GM12878 (cell line): ENCODE data around the gene ZNF341. TPM values are rescaled to one million over a fixed set of nuclear protein-coding genes. Genes with fewer than 3 reads are reported as not detected.

Source experiments
- ATAC-seq: fragments of 200-7000 bp; cut with Tn5 transposase; 3 replicates; pipeline ENCODE4 v1.9.1; 2020; ENCODE audit warnings: mild to moderate bottlenecking, moderate library complexity
- BruUV-seq: library from RNA; stranded (reverse); fragments of 400-500 nt; replicated peaks from 2 replicates; lab custom pipeline; 2021; lab: Mats Ljungman, UMichigan
- CTCF ChIA-PET: fragments of 300-600 bp; sonication (Branson Sonifier 250); formaldehyde crosslinking; extraction: SDS; loops from one replicate; lab custom pipeline; 2021; ENCODE audit warnings: inconsistent platforms; lab: Yijun Ruan, JAX
- POLR2A ChIA-PET: fragments of 350-600 bp; formaldehyde crosslinking; extraction: SDS; loops from one replicate; lab custom pipeline; 2021; ENCODE audit warnings: inconsistent platforms; lab: Charles Lee
- RAD21 ChIA-PET: fragments of 300-600 bp; sonication (Branson Sonifier 250); formaldehyde crosslinking; loops from one replicate; lab custom pipeline; 2023; ENCODE audit warnings: antibody characterized with exemption; ENCODE audit not compliant: unreplicated experiment; lab: Charles Lee
- SMC1A ChIA-PET: fragments of 300-600 bp; sonication (Branson Sonifier 250); formaldehyde crosslinking; loops from one replicate; lab custom pipeline; 2023; ENCODE audit not compliant: unreplicated experiment, uncharacterized antibody; lab: Charles Lee
- DNase-seq: peaks from one replicate; pipeline ENCODE4 v3.0.0-alpha.2; 2011; ENCODE audit warnings: low read depth, low spot score
- FAIRE-seq: peaks from 3 replicates; lab custom pipeline; 2011; peaks lifted over from hg19 to GRCh38; lab: Jason Lieb, UNC
- H2AFZ ChIP-seq: 2 replicates; pipeline ENCODE4 v1.6.0; 2011; ENCODE audit warnings: low read depth, low read length, control low read depth; ENCODE audit not compliant: control insufficient read depth
- H3K27ac ChIP-seq: 2 replicates; pipeline ENCODE4 v1.5.1; 2011; ENCODE audit warnings: control low read depth; ENCODE audit not compliant: control insufficient read depth, insufficient read depth
- H3K27me3 ChIP-seq, 2 experiments: replicated peaks in 1 of 2; 2 replicates each; pipeline versions ENCODE4 v1.6.0 to v1.6.1; 2011; ENCODE audit warnings: low read length in 1 of 2; ENCODE audit not compliant: control insufficient read depth in 2 of 2, insufficient read depth in 2 of 2
- H3K36me3 ChIP-seq, 2 experiments: 2 replicates each; pipeline ENCODE4 v1.5.1; 2011; ENCODE audit warnings: low read length in 1 of 2; ENCODE audit not compliant: control insufficient read depth in 2 of 2, insufficient read depth in 2 of 2
- H3K4me1 ChIP-seq: 2 replicates; pipeline ENCODE4 v1.6.1; 2011; ENCODE audit warnings: mild to moderate bottlenecking, low read length, moderate library complexity, mixed read lengths; ENCODE audit not compliant: control insufficient read depth, insufficient read depth
- H3K4me2 ChIP-seq: 2 replicates; pipeline ENCODE4 v1.6.0; 2011; ENCODE audit warnings: control low read depth; ENCODE audit not compliant: control insufficient read depth, insufficient read depth
- H3K4me3 ChIP-seq: fragments of 200-600 bp; sonication (generic); 2 replicates; pipeline ENCODE4 v1.5.1; 2016
- H3K79me2 ChIP-seq: 2 replicates; pipeline ENCODE4 v1.6.0; 2011; ENCODE audit warnings: low read length; ENCODE audit not compliant: control insufficient read depth, insufficient read depth
- H3K9ac ChIP-seq: 2 replicates; pipeline ENCODE4 v1.8.0; 2011; ENCODE audit warnings: low read length, control low read depth, mixed read lengths; ENCODE audit not compliant: control insufficient read depth, insufficient read depth
- H3K9me3 ChIP-seq: replicated peaks from 3 replicates; pipeline ENCODE4 v1.5.1; 2011; ENCODE audit warnings: mild to moderate bottlenecking, low read length; ENCODE audit not compliant: control insufficient read depth, insufficient read depth
- H4K20me1 ChIP-seq: 2 replicates; pipeline ENCODE4 v1.6.0; 2011; ENCODE audit not compliant: control insufficient read depth, insufficient read depth
- BHLHE40 ChIP-seq, 2 experiments: fragments of 450-650 bp in 1 of 2; IDR thresholded peaks; 2 replicates each; pipeline ENCODE4 v1.6.1; 2011 to 2017; ENCODE audit warnings: low read depth in 2 of 2, borderline replicate concordance in 1 of 2, improper control_type of control experiment in 1 of 2, low read length in 1 of 2, mild to moderate bottlenecking in 1 of 2
- JUND ChIP-seq: IDR thresholded peaks from 2 replicates; pipeline ENCODE4 v1.6.1; 2012; ENCODE audit warnings: low read depth, mild to moderate bottlenecking, low read length, improper control_type of control experiment, moderate library complexity
- MLLT1 ChIP-seq: fragments of 450-650 bp; IDR thresholded peaks from 2 replicates; pipeline ENCODE4 v1.6.1; 2016; ENCODE audit warnings: mild to moderate bottlenecking
- MYC ChIP-seq: IDR thresholded peaks from 2 replicates; pipeline ENCODE4 v1.6.1; 2011; ENCODE audit warnings: mild to moderate bottlenecking, low read length, moderate library complexity, inconsistent platforms; ENCODE audit not compliant: insufficient read depth, insufficient replicate concordance, insufficient read length, severe bottlenecking
- WGBS: methylation state at CpG from one replicate; pipeline ENCODE4 v1.1.6; 2016; ENCODE audit warnings: low lambda C conversion rate; ENCODE audit not compliant: insufficient replicate concordance, insufficient coverage; ENCODE audit errors: missing lambda C conversion rate; 5-methylcytosine and 5-hydroxymethylcytosine counted together
- in situ Hi-C: fragments of 300-500 bp; cut with MboI; formaldehyde crosslinking; loops from 9 replicates; pipeline ENCODE4 v1.14.3; 2018; ENCODE audit warnings: mixed read lengths
- intact Hi-C: fragments of 100-400 bp; cut with micrococcal nuclease; formaldehyde crosslinking; loops from one replicate; pipeline ENCODE4 v1.14.2; 2022; ENCODE audit not compliant: unreplicated experiment
- polyA plus RNA-seq, 11 experiments: library from polyadenylated mRNA; depleted of rRNA in 4 of 11; unstranded in 6 of 11; stranded (reverse) in 5 of 11; fragments of >200 nt; fragmentation: Nextera tagmentation in 4 of 11; fragmentation: Illumina TruSeq in 1 of 11; extraction: Ambion mirVana in 4 of 11; extraction: Trizol in 1 of 11; gene quantifications; 1 replicate in 1 of 11; 2 replicates in 10 of 11; pipeline versions ENCODE4 v1.2.1 to v1.2.3, GENCODE V29; 2011 to 2016; ENCODE audit warnings: inconsistent platforms in 2 of 11, missing spikeins in 2 of 11, low read depth in 1 of 11
- total RNA-seq, 4 experiments: library from RNA; depleted of rRNA in 3 of 4; stranded (reverse); fragments of >200 nt in 3 of 4; fragmentation: Illumina TruSeq in 1 of 4; extraction: Trizol in 1 of 4; gene quantifications; 2 replicates each; pipeline versions ENCODE4 v1.2.1 to v1.2.3, GENCODE V29; 2013 to 2021

The ZNF341 gene
- total and polyA plus RNA-seq, 10 of the 15 experiments (the other 5 are each of a cell fraction or from before 2014, with no cell fraction given): 0.18 to 5.0 (median 2.6) TPM

DNA sequence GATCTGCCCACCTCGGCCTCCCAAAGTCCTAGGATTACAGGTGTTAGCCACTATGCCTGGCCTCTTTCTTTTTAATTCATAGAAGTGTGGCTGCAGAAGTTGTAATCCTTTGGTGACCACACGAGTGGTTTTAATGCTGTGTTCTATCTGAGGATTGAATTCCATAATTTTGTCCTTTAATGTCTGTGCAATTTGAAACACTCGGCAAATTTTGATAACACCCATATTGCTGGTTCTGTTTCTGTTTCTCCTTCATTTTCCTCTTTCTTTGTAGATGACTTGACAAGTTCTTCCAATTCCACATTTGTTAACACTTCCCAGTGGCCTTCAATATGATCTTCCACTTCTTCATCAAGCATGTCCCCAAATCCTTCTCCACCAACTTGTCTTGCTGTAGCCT is 76.6 kb downstream of the ZNF341 start (continued):
- TF ChIP-seq BHLHE40 (IDR thresholded peaks at IDR 0.05; ENCODE audit: borderline replicate concordance in 1 of 2, low read depth in 2 of 2, low read length in 1 of 2) (no peak), MYC (no peak), JUND (no peak)

GRCh38 chr20:33810259-33810658 is 78.5 kb downstream of the ZNF341 start:
- FAIRE-seq (no peak), ATAC-seq (no peak), DNase-seq (no peak)
- RAD21 ChIA-PET: interaction anchor here (1.0 to 2.7 kb wide), 4 partner anchors 16 to 303 kb away, joined by 3 to 10 read pairs (median 4); partner anchors contain the start of gene PXMP4
- CTCF ChIA-PET: interaction anchor here (0.8 to 3.2 kb wide), 5 partner anchors 11 to 299 kb away, joined by 3 to 19 read pairs (median 3); no protein-coding TSS in a partner anchor
- no peak overlapping the region for H3K4me3 ChIP-seq
- SMC1A ChIA-PET: interaction anchor here (0.6 to 6.3 kb wide), 6 partner anchors 8 to 278 kb away, joined by 3 to 26 read pairs (median 4); no protein-coding TSS in a partner anchor
- H3K36me3 ChIP-seq: no peaks in the 10 kb centered on the region
- H2AFZ ChIP-seq: no peak overlapping the region
- no peaks in the 10 kb centered on the region; the same call in 1 of the 2 replicates for H4K20me1 ChIP-seq
- no TSS peak for BruUV-seq
- H3K27me3 ChIP-seq: no peaks in the 10 kb centered on the region
- no peak overlapping the region for H3K9ac ChIP-seq
- WGBS: 22% methylated on average over 5 of the region's 5 CpGs
- no peaks in the 10 kb centered on the region for H3K9me3 ChIP-seq
- H3K4me2 ChIP-seq: no peak overlapping the region
- no peak for TF ChIP-seq MLLT1
- H3K27ac ChIP-seq: no peak overlapping the region
- H3K79me2 ChIP-seq: peaks cover 38% of the 10 kb centered on the region
- intact Hi-C loops: loop anchor here (2.0 to 5.0 kb wide), 2 partner anchors 31 to 78 kb away; partner anchors contain the start of gene ZNF341
- in situ Hi-C loops: no loop called here
- POLR2A ChIA-PET: interaction anchor here (0.6 to 2.0 kb wide), 4 partner anchors 24 to 302 kb away, joined by 4 to 14 read pairs (median 5); partner anchors contain the start of genes EIF2S2, PXMP4 and RALY
- peaks cover 4% of the 10 kb centered on the region; the same call in 1 of the 2 replicates for H3K4me1 ChIP-seq
